BE2C (cell line): ENCODE data around the gene TCF7L2.

Experiments
- DNase-seq: peaks from one replicate; pipeline ENCODE4 v3.0.0-alpha.2; 2020
- H3K27me3 ChIP-seq: fragments of 250-450 bp; sonication (Bioruptor Pico); 2 replicates; pipeline ENCODE4 v1.5.1; 2020; ENCODE audit warnings: mild to moderate bottlenecking
- H3K36me3 ChIP-seq: fragments of 250-450 bp; sonication (Bioruptor Pico); 2 replicates; pipeline ENCODE4 v1.5.1; 2020; ENCODE audit warnings: mild to moderate bottlenecking
- H3K4me1 ChIP-seq: fragments of 250-450 bp; sonication (Bioruptor Pico); 2 replicates; pipeline ENCODE4 v1.5.1; 2020
- H3K4me3 ChIP-seq: 2 replicates; pipeline ENCODE4 v1.5.1; 2011; ENCODE audit warnings: low read depth, low read length
- H3K9me3 ChIP-seq: fragments of 250-450 bp; sonication (Bioruptor Pico); 2 replicates; pipeline ENCODE4 v1.5.1; 2020
- CTCF ChIP-seq: IDR thresholded peaks from 2 replicates; pipeline ENCODE4 v1.5.1; 2012; ENCODE audit warnings: mild to moderate bottlenecking, low read depth, low read length

The TCF7L2 gene

GRCh38 chr10:112950714-112951358 lies 789 bp downstream of the TCF7L2 start:
- H3K36me3 ChIP-seq, result no peaks in the 10 kb centered on the region
- TF ChIP-seq CTCF, result no peak
- H3K4me3 ChIP-seq, result peak overlapping the region; percentile 92
- H3K27me3 ChIP-seq, result no peaks in the 10 kb centered on the region
- peaks cover 6% of the 10 kb centered on the region; the same call in 1 of the 2 replicates for H3K4me1 ChIP-seq
- peak; percentile 31 for DNase-seq
- H3K9me3 ChIP-seq, result no peaks in the 10 kb centered on the region

GRCh38 chr10:112951359-112952281 lies 1.6 kb downstream of the TCF7L2 start:
- DNase-seq, result peak; percentile 56
- Histone ChIP-seq H3K27me3 (no peaks in the 10 kb centered on the region), H3K4me3 (peak overlapping the region; percentile 92), H3K4me1 (peaks cover 12% of the 10 kb centered on the region; the same call in 1 of the 2 replicates), H3K36me3 (peaks cover 2% of the 10 kb centered on the region), H3K9me3 (no peaks in the 10 kb centered on the region)
- no peak for TF ChIP-seq CTCF

GRCh38 chr10:112952282-112953173 lies 2.5 kb downstream of the TCF7L2 start:
- no peaks in the 10 kb centered on the region for H3K27me3 ChIP-seq
- no peaks in the 10 kb centered on the region for H3K9me3 ChIP-seq
- H3K4me1 ChIP-seq, result peaks cover 15% of the 10 kb centered on the region
- TF ChIP-seq CTCF, result no peak
- peaks cover 4% of the 10 kb centered on the region for H3K36me3 ChIP-seq
- DNase-seq, result peak; percentile 16
- H3K4me3 ChIP-seq, result peak overlapping the region; percentile 92

- peak; percentile 40 for DNase-seq
- Histone ChIP-seq H3K9me3 (no peaks in the 10 kb centered on the region), H3K27me3 (no peaks in the 10 kb centered on the region), H3K36me3 (peaks cover 4% of the 10 kb centered on the region), H3K4me1 (peaks cover 22% of the 10 kb centered on the region), H3K4me3 (peak overlapping the region; percentile 92)
- no peak for TF ChIP-seq CTCF
Observed at GRCh38 chr10:112953174-112954159, 3.4 kb downstream of the TCF7L2 start.

- peaks cover 4% of the 10 kb centered on the region for H3K36me3 ChIP-seq
- H3K4me3 ChIP-seq, result peak overlapping the region; percentile 35
- H3K4me1 ChIP-seq, result peaks cover 22% of the 10 kb centered on the region
- TF ChIP-seq CTCF, result no peak
- H3K27me3 ChIP-seq, result no peaks in the 10 kb centered on the region
- DNase-seq, result no peak
- H3K9me3 ChIP-seq, result no peaks in the 10 kb centered on the region
Observed at GRCh38 chr10:112954974-112955581, 5.0 kb downstream of the TCF7L2 start.
